SK-N-DZ (cell line): ENCODE measurements around the gene CKS1B.
"Not testable (repeated sequence)": the region's sequence is repeated elsewhere in the genome, so short reads cannot be mapped to it uniquely, and the experiment has no call there.

Experiments used
- DNase-seq: peaks from one replicate; pipeline ENCODE4 v3.0.0-alpha.2; 2015; ENCODE audit warnings: low spot score

CKS1B gene

DNA sequence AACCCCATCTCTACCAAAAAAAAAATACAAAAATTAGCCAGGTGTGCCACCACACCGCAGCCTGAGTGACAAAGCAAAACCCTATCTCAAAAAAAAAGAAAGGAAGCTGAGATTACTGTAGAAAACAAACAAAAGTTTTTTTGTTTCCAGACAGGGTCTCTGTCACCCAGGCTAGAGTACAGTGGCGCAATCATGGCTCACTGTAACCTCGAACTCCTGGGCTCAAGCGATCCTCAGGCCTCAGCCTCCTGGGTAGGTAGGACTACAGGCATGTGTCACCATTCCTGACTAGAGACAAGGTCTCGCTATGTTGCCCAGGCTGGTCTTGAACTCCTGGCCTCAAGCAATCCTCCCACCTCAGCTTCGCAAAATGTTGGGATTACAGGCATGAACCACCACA is 10.1 kb upstream of the CKS1B start:
- DNase-seq: no peak

DNA sequence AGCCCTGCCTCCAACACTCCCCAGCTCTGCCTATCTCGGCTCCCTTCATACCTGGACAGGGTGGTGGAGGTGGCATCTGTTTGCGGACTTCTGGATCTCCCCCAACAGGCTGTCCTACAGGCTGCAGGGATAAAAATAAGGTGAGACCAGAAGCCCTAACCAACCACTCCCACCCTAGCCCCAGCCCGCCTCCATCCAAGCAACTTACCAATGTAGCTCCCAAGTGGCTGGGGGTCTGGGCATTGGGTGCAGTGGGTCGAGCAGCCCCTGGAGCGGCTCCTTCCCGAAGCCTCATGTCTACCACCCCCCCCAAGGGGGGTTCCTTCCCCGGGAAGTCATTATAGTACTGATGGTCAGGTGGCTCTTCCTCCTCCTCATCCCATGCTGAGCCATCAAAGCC is 8.4 kb upstream of the CKS1B start:
- DNase-seq: no peak

DNA sequence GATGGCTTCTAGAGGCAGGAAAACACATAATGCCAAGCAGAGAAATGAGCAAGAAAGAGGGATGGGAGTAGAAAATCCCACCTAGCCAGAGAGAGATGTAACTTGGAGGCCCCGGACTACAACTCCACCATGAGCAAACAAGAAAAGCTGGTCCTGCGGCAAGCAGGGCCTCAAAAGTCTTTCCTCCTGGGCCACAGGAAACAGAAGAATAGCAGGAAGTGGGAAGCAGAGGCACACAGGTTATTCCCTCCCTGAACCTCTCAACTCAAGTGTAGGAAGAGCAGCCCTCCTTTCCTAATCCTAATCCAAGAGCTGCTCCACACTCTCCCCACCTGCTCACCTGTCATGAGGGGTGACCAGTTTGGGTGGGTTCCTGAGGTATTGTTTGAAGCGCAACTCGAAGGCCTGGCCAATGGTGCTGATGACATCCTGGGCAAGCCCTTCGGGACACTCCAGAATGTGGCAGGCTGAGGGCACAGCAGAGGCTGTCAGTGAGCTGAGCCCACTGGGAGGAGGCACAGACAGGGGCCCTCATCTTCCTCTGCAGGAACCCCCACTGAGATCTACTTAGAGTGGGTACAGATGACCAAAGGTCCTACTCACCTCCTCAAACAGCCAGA is 7.0 kb upstream of the CKS1B start:
- no peak for DNase-seq

DNA sequence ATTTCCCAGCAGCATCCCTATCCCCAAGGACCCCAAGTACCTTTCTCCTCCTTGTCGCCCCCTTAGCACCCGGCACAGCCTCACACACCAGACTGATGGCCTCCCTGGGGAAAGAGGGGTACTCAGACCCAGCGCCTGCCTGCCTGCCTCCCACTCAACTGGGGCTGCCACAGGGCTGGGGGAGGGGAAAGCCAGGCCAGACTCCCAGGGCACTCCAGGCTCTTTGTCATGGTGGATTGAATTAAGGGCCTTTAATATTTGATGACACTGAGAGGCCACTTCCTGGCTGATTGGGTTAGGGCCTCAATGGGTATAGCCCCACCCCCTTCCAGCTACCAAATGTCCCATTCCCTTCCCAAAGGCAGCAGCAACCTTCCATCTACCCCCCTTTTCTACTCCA is 5.8 kb upstream of the CKS1B start:
- peak; percentile 65 for DNase-seq

DNA sequence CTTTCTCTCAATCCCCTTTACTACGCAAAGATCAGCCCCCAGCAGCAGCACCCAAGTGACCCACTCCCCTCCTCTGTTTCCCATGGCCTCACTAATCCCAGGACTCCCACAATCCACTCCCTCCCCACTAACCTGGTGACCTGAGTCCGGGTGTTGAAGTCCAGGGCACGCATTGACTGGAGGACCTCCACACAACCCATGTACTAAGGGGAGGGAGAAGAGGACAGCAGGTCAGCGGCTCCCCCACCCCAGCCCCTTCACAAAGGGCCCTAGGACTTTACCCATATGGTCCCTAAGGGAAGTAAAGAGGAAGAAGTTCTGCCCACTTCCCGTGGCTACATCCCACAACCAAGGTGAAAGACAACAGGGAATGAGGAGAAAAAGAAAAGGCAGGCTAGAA is 5.2 kb upstream of the CKS1B start:
- no peak for DNase-seq

DNA sequence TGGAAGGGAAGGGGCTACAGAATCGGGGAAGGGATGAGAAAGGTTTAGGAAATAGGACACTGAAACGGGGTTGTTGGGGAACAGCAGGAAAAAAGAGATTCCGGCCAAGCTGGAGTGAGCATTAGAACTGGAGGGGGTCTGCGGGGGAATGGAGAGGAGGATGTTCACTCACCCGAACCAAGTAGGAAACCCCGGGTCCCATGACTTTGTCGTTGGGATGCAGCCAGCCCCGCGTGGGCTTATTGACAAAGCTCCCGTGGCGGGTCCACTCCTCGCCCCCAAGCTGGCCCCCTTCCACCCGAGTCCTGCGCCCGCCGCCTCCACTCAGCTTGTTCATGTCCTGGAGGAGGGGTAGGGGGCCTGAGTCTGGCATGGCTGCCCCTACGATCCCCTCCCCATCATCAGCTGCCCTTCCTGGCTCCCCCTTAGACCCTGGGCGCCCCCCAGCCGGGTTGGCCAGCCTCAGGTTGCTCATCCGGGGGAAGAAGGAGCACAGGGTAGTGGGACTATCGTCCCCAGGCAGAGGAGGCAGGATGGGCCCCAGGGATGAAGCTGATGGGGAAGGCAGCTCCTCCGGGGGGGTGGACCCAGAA is 4.5 kb upstream of the CKS1B start:
- DNase-seq: no peak

DNA sequence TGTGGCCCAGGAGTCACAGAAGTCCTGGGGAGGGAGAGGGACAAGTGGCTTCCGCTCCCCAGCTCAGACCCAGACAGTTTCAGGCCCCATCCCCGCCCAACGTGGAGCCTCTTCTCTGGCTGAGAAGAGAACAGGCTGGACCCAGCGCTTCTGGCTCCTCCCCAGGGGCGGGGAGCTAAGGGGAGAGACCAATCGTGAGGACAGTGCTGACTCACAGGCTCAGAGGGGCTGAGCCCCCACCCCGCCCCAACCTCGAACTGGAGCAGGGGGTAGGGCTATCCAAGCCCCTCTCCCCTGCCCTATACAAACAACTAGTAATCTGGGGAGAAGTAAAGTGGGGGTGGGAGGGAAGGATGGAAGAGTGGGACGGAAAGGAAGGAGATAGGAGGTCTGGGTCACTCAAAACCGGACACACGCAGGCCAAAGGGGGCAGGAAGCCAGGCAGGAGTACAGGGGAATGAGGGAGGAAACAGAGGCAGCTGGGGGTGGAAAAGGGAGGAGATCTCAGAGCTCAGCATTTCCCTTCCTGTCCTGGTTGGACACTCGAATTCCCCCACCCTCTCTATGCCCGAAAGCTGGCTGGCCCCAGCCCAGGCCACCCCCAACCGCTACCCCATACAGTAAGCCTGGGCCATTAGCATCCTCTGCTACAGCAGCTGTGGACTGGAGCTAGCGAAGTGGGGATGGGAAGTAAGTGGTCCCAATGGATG is 3.7 kb upstream of the CKS1B start, which contains the start of gene SHC1:
Gene SHC1, minus strand, starts transcription at position 117 of the 710 bp plus-strand sequence. CDS start 221 bp downstream, outside the sequence.
- DNase-seq: peak; percentile 93

DNA sequence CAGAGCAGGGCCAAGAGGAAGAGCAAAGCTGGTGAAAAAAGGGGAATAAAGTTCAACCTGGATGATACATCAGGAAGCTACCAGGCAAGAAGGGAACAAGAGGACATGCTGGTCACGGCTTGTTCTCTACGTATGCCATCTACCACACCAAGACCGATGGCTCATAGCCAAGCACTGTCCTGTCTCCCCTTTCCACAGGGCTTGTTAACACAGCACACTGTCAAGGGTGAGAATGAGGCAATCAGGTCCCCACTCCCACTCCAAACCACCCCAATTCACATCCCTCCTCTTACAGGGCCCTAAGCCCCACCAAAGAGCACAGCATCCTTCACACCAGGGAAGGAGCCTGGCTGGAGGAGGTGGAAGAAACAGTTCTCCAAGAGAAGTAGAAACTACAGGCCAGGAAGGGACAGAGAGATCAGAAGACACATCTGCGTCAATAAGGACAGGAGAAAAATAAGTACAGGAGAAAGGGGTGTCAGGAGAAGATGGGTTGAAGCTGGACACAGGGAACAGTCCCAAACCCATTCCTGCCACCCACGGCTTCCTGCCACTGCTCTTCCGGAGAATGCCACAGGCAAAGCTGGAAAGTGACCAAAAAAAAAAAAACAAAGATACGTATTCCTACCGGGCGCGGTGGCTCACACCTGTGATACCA is 3.0 kb upstream of the CKS1B start:
- DNase-seq: no peak

GRCh38 chr1:154972213-154972516 is 2.3 kb upstream of the CKS1B start:
- DNase-seq: no peak

GRCh38 chr1:154972517-154973343 is 1.8 kb upstream of the CKS1B start:
- no peak for DNase-seq

GRCh38 chr1:154973344-154974101 is 958 bp upstream of the CKS1B start:
- DNase-seq: peak; percentile 96

- DNase-seq: peak; percentile 99
Observed at GRCh38 chr1:154974808-154975408, 427 bp downstream of the CKS1B start.

DNA sequence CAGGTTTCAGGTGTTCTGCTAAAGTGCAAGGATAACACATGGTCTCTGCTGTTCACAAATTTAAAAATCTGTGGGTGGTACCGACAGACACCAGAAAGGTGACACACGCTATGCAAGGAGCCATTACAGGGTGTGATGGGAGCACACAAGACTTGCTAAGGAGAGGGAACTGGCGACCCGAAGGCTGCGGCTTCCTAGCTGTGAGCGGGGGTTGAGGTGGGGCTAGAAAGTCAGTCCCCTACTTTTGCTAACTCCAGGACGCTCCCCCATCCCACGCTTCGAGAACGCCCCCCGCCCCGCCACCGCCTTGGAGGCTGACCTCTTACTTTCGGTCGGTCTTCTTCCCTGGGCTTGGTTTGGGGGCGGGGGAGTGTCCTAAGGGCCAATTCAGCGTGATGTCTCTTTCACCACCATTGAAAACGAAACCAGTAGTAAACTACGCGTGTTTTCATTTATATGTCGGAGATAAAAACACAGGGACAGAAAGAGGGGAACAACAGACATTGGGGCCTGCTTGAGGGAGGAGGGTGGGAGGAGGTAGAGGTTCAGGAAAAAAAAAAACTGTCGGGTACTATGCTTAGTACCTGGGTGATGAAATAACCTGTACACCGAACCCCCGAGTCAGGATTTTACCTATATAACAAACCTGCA is 1.1 kb downstream of the CKS1B start:
- no peak for DNase-seq

GRCh38 chr1:154977762-154978161 is 3.3 kb downstream of the CKS1B start:
- DNase-seq: not testable (repeated sequence)

DNA sequence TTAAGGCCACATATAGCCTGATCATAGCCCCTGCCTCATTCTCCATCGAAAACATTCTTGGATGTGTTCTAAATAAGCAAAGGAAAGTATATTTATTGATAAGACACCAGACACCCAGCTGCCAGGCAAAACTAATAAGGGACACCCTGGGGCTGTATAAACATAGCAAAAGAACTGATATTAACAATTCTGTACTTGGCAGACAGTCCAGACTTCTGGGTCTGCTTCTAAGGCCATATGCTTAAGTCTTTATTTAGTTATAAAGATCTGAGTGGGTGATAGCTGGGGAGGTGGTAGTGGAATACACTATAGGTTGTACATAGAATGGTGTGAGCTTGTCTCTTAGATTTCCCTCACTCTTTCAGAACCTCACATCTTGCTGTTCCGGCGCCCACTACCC is 3.9 kb downstream of the CKS1B start:
- DNase-seq: peak; percentile 86

DNA sequence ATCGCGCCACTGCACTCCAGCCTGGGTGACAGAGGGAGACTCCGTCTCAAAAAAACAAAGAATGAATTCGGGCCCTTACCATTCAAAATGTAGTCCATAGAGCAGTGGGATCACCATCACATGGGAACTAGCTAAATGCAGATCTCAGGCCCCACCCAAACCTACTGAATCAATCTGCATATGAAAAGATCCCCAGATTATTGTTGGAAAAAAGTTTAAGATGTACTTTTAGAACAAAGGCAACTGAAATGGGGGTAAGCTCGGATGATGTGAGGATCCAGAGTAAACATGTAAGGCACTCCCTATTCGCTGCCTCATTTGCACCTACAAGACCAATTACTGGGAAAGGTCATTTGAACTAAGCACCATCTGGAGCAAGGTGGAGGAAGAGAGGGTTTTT is 7.9 kb downstream of the CKS1B start:
- DNase-seq: no peak

DNA sequence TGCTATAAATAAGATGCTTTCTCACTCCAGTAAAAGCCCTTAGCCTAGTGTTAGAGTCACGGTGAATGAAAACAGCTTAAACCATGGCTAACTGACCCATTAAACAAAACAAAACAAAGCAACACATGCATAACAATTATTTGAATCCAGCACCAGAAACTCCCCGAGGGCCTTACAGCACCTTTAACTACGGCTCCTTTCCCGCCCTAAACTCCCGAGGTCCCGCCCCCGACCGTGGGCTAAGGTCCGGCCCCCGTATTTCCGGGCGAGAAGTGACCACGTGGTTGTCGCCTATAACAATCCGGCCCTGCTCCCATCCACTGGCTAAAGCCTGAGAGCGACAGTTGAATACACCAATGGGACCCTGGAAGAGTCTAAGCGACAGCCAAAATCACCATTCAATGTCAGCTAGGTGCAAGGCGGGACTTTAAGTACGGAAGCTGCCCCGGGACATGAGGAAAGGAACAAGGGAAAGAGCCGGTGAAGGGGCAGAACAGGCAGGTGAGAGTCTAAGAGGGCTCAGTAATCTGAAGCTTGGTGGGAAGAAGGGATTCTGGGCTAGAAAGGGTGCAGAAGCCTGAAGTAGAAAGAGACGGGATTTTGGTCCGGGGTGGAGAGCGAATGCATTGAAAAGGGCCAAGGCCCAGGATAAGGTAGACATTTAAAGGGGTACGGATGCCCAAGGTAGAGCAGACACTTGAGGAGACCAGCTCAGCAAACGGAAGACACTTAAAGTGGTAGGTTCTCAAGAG is 8.6 kb downstream of the CKS1B start, which contains the start of gene FLAD1:
Gene FLAD1, plus strand, starts transcription at position 448 of the 752 bp plus-strand sequence. CDS start 351 bp downstream, outside the sequence.
- DNase-seq: peak; percentile 100

DNA sequence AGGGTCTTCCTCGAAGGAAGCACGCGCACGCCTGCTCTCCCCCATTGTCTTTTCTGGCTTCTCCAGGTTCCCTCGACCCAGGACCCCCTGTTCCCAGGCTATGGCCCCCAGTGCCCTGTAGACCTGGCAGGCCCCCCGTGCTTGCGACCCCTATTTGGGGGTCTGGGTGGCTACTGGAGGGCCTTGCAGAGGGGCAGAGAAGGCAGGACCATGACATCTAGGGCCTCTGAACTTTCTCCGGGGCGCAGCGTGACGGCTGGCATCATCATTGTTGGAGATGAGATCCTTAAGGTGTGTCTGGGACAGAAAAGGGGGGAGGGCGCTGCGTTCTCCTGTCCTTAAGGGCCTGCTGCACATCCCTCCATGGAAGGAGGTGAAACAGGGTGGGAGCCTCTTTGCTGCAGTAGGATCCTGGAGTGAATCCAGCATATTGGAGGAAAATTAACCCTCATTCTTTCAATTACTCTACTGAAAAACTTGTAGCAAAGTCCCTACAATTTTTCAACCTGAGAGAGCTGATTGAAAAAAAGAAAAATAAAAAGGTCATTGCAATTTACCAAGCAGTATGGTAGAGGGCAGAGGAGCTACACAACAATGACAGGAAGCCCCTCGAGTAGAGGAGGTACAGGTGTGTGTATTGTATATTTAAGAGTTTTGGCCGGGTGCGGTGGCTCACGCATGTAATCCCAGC is 9.4 kb downstream of the CKS1B start:
- DNase-seq: no peak

GRCh38 chr1:154986736-154987135 is 12.3 kb downstream of the CKS1B start:
- DNase-seq: not testable (repeated sequence)
